Brain microvascular endothelial cell (primary cell): ENCODE measurements around the gene HLA-DOA.

Experiments used
- DNase-seq: peaks from one replicate; pipeline ENCODE4 v3.0.0-alpha.2; 2020
- H3K27ac ChIP-seq: fragments of 250-450 bp; sonication (Bioruptor Pico); 2 replicates; pipeline ENCODE4 v1.5.1; 2020; ENCODE audit warnings: mild to moderate bottlenecking, moderate library complexity
- H3K27me3 ChIP-seq: fragments of 250-450 bp; sonication (Bioruptor Pico); replicated peaks from 2 replicates; pipeline ENCODE4 v1.5.1; 2020; ENCODE audit warnings: mild to moderate bottlenecking
- H3K36me3 ChIP-seq: fragments of 250-450 bp; sonication (Bioruptor Pico); replicated peaks from 2 replicates; pipeline ENCODE4 v1.5.1; 2020; ENCODE audit warnings: mild to moderate bottlenecking
- H3K4me3 ChIP-seq: 2 replicates; pipeline ENCODE4 v1.5.1; 2011; ENCODE audit warnings: low read depth, mild to moderate bottlenecking, control low read depth, low read length, moderate library complexity
- CTCF ChIP-seq: IDR thresholded peaks from 2 replicates; pipeline ENCODE4 v1.5.1; 2011; ENCODE audit warnings: low read depth, mild to moderate bottlenecking, moderate library complexity, low read length, control low read depth, inconsistent platforms; ENCODE audit errors: missing control alignments
- in situ Hi-C: cut with HindIII; loops from 2 replicates; pipeline ENCODE4 v1.10.0; 2017; ENCODE audit warnings: low sequenced_read_pairs, low pct_ligation_motif_present

Gene HLA-DOA

GRCh38 chr6:32980488-32981038 is 28.8 kb downstream of the HLA-DOA start:
- in situ Hi-C loops: no loop called here
- Histone ChIP-seq H3K27ac (no peak overlapping the region), H3K36me3 (peaks cover 76% of the 10 kb centered on the region), H3K27me3 (no peaks in the 10 kb centered on the region), H3K4me3 (no peak overlapping the region)
- no peak for DNase-seq
- TF ChIP-seq CTCF: no peak

GRCh38 chr6:32979720-32980487 is 29.5 kb downstream of the HLA-DOA start:
- no peak overlapping the region for H3K27ac ChIP-seq
- H3K4me3 ChIP-seq: no peak overlapping the region
- in situ Hi-C loops: no loop called here
- peaks cover 81% of the 10 kb centered on the region for H3K36me3 ChIP-seq
- H3K27me3 ChIP-seq: no peaks in the 10 kb centered on the region
- DNase-seq: no peak
- TF ChIP-seq CTCF: no peak

DNA sequence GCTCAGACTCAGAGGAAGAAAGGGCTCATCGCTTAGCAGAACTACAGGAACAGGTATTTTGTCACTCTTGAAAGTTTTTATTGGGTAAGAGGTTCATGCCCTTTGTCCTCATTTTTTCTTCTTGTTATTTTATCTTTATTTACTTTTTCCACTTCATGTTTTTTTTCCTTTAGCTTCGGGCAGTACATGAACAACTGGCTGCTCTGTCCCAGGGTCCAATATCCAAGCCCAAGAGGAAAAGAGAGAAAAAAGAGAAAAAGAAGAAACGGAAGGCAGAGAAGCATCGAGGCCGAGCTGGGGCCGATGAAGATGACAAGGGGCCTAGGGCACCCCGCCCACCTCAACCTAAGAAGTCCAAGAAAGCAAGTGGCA is 31.5 kb downstream of the HLA-DOA start:
- Histone ChIP-seq H3K36me3 (peaks cover 92% of the 10 kb centered on the region), H3K27ac (no peak overlapping the region), H3K27me3 (no peaks in the 10 kb centered on the region), H3K4me3 (no peak overlapping the region)
- no peak for TF ChIP-seq CTCF
- in situ Hi-C loops: no loop called here
- no peak for DNase-seq

DNA sequence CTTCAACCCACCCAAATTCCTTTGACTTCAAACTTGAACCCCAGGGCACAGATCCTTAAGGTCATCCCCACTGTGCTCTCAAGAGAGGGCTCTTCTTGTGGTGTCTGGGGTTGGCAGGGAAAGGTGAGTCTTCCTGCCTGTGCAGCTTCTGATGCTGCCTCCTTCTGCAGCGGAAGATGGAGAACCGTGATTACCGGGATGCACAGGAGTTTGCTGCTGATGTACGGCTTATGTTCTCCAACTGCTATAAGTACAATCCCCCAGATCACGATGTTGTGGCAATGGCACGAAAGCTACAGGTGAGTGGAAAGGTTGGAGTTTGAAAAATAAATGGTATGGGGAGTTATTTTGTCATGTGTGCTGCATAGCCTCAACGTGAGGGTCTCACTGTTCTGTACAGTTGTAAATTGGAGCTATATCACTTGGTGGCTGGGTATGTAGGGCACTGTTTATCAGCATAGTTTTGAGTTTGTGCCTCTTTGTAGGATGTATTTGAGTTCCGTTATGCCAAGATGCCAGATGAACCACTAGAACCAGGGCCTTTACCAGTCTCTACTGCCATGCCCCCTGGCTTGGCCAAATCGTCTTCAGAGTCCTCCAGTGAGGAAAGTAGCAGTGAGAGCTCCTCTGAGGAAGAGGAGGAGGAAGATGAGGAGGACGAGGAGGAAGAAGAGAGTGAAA is 32.0 kb downstream of the HLA-DOA start:
- no peak for TF ChIP-seq CTCF
- Histone ChIP-seq H3K27me3 (no peaks in the 10 kb centered on the region), H3K27ac (no peak overlapping the region), H3K36me3 (peaks cover 95% of the 10 kb centered on the region), H3K4me3 (peak overlapping the region; percentile 12)
- no peak for DNase-seq
- in situ Hi-C loops: no loop called here

GRCh38 chr6:32976334-32977069 is 32.9 kb downstream of the HLA-DOA start:
- DNase-seq: no peak
- Histone ChIP-seq H3K27me3 (no peaks in the 10 kb centered on the region), H3K4me3 (peak overlapping the region; percentile 98), H3K27ac (no peak overlapping the region), H3K36me3 (peaks cover 90% of the 10 kb centered on the region)
- TF ChIP-seq CTCF: no peak
- in situ Hi-C loops: no loop called here
